Fibroblast of lung (primary cell): ENCODE data around the gene SLC35B4. TPM values are rescaled to one million over a fixed set of nuclear protein-coding genes. Genes with fewer than 3 reads are reported as not detected.

Experiments
- DNase-seq, 2 donors: peaks; one replicate each; pipeline versions ENCODE4 v3.0.0 to v3.0.0-alpha.2; 2010; ENCODE audit warnings: low read depth in 2 of 2
- H2AFZ ChIP-seq: 2 replicates; pipeline ENCODE4 v1.5.1; 2012; ENCODE audit warnings: low read length, control low read depth, inconsistent platforms
- H3K27ac ChIP-seq: 2 replicates; pipeline ENCODE4 v1.5.1; 2011; ENCODE audit warnings: low read length, control low read depth; ENCODE audit not compliant: insufficient read depth
- H3K27me3 ChIP-seq: 2 replicates; pipeline ENCODE4 v1.5.1; 2011; ENCODE audit warnings: mild to moderate bottlenecking, low read length; ENCODE audit not compliant: control insufficient read depth, insufficient read depth
- H3K36me3 ChIP-seq: 2 replicates; pipeline ENCODE4 v1.5.1; 2011; ENCODE audit warnings: low read length; ENCODE audit not compliant: control insufficient read depth, insufficient read depth
- H3K4me1 ChIP-seq: 2 replicates; pipeline ENCODE4 v1.5.1; 2011; ENCODE audit warnings: low read length; ENCODE audit not compliant: control insufficient read depth, insufficient read depth; ENCODE audit errors: extremely low read depth
- H3K4me2 ChIP-seq: 2 replicates; pipeline ENCODE4 v1.5.1; 2011; ENCODE audit warnings: low read length, control low read depth; ENCODE audit not compliant: insufficient read depth; ENCODE audit errors: extremely low read depth
- H3K4me3 ChIP-seq, 4 experiments: fragments of 200-600 bp in 1 of 4; sonication (generic) in 1 of 4; replicated peaks in 1 of 4; 2 replicates each; pipeline ENCODE4 v1.5.1; 2011 to 2016; ENCODE audit warnings: low read length in 4 of 4, low read depth in 3 of 4, mild to moderate bottlenecking in 3 of 4, control low read depth in 2 of 4, inconsistent platforms in 1 of 4, mixed read lengths in 1 of 4; ENCODE audit not compliant: insufficient read depth in 1 of 4; ENCODE audit errors: control extremely low read depth in 1 of 4
- H3K79me2 ChIP-seq: 2 replicates; pipeline ENCODE4 v1.5.1; 2012; ENCODE audit warnings: mild to moderate bottlenecking, low read length, inconsistent platforms; ENCODE audit not compliant: control insufficient read depth, insufficient read depth
- H3K9ac ChIP-seq: 2 replicates; pipeline ENCODE4 v1.5.1; 2011; ENCODE audit warnings: mild to moderate bottlenecking, low read length, control low read depth; ENCODE audit not compliant: insufficient read depth
- H3K9me3 ChIP-seq: 2 replicates; pipeline ENCODE4 v1.5.1; 2012; ENCODE audit warnings: low read depth, low read length; ENCODE audit not compliant: control insufficient read depth, insufficient read depth
- H4K20me1 ChIP-seq: 2 replicates; pipeline ENCODE4 v1.5.1; 2011; ENCODE audit warnings: low read length; ENCODE audit not compliant: control insufficient read depth, insufficient read depth; ENCODE audit errors: extremely low read depth
- CTCF ChIP-seq, 2 donors: IDR thresholded peaks in 1 of 2; conservative IDR thresholded peaks in 1 of 2; 1 replicate in 1 of 2; 2 replicates in 1 of 2; pipeline ENCODE4 v1.5.1; 2011 to 2012; ENCODE audit warnings: low read length in 2 of 2, control low read depth in 1 of 2, inconsistent platforms in 1 of 2, low read depth in 1 of 2, mild to moderate bottlenecking in 1 of 2
- EZH2 ChIP-seq: IDR thresholded peaks from 2 replicates; pipeline ENCODE4 v1.5.1; 2012; ENCODE audit warnings: low read length, control low read depth, mild to moderate bottlenecking; ENCODE audit errors: missing control alignments
- polyA minus RNA-seq: library from RNA; depleted of rRNA, polyadenylated mRNA; stranded (reverse); fragments of >200 nt; gene quantifications from 2 replicates; pipeline ENCODE4 v1.2.3, GENCODE V29; 2011; ENCODE audit warnings: low replicate concordance
- polyA plus RNA-seq, 2 donors: library from polyadenylated mRNA; depleted of rRNA in 1 of 2; stranded (reverse) in 1 of 2; unstranded in 1 of 2; fragments of >200 nt; gene quantifications; 2 replicates each; pipeline ENCODE4 v1.2.1, GENCODE V29; 2011 to 2012; ENCODE audit warnings: missing spikeins in 1 of 2
- total RNA-seq: library from RNA; depleted of rRNA; stranded (reverse); fragments of >200 nt; gene quantifications from 2 replicates; pipeline ENCODE4 v1.2.1, GENCODE V29; 2014

Gene SLC35B4, protein sequence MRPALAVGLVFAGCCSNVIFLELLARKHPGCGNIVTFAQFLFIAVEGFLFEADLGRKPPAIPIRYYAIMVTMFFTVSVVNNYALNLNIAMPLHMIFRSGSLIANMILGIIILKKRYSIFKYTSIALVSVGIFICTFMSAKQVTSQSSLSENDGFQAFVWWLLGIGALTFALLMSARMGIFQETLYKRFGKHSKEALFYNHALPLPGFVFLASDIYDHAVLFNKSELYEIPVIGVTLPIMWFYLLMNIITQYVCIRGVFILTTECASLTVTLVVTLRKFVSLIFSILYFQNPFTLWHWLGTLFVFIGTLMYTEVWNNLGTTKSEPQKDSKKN
- 13.6 and 13.7 TPM in 2 replicates for total RNA-seq
- polyA plus RNA-seq: 20.1 and 23.2 TPM in 2 replicates
- 12.4 and 14.4 TPM in 2 replicates for polyA plus RNA-seq (2012)
- 70.6 and 85.3 TPM in 2 replicates for polyA minus RNA-seq

- TF ChIP-seq CTCF (conservative IDR thresholded peaks at IDR 0.05 in 1 of 2, IDR thresholded peaks at IDR 0.05 in 1 of 2; ENCODE audit: low read depth in 1 of 2, low read length in 2 of 2) (peak in 1 of 2 donors; percentile 30), EZH2 (no peak)
- peak within 1 kb of the TSS; percentile 74 for H3K27ac ChIP-seq
- peak; percentile 96 to 99 for DNase-seq
Measured at GRCh38 chr7:134316539-134317344, at the start of gene SLC35B4. SLC35B4 (minus strand) TSS chr7:134316930; CDS start chr7:134316751, 179 bp downstream.

GRCh38 chr7:134366481-134366880 is 49.8 kb upstream of the SLC35B4 start:
- Histone ChIP-seq H3K36me3 (no peaks in the 10 kb centered on the region), H3K27me3 (no peaks in the 10 kb centered on the region), H3K27ac (no peak overlapping the region), H2AFZ (no peak overlapping the region), H3K9me3 (no peaks in the 10 kb centered on the region), H3K9ac (no peak overlapping the region), H3K4me3 (no peak overlapping the region), H4K20me1 (no peaks in the 10 kb centered on the region), H3K79me2 (no peaks in the 10 kb centered on the region), H3K4me1 (no peaks in the 10 kb centered on the region), H3K4me2 (no peak overlapping the region)
- no peak for DNase-seq
- no peak for TF ChIP-seq EZH2
- TF ChIP-seq CTCF (conservative IDR thresholded peaks at IDR 0.05 in 1 of 2, IDR thresholded peaks at IDR 0.05 in 1 of 2; ENCODE audit: low read depth in 1 of 2, low read length in 2 of 2): no peak

More at GRCh38 chr7:134316539-134317344, at the start of gene SLC35B4:
- H3K9me3 ChIP-seq: no peaks in the 10 kb centered on the region
- peak within 1 kb of the TSS; percentile 74 to 95 (median 82) for H3K4me3 ChIP-seq
- H3K27me3 ChIP-seq: no peaks in the 10 kb centered on the region
- no peaks in the 10 kb centered on the region for H4K20me1 ChIP-seq
- peaks cover 7% of the 10 kb centered on the region for H3K79me2 ChIP-seq
- peak within 1 kb of the TSS; percentile 93 for H3K4me2 ChIP-seq
- H3K36me3 ChIP-seq: no peaks in the 10 kb centered on the region
- peak within 1 kb of the TSS; percentile 79 for H3K9ac ChIP-seq
- peaks cover 4% of the 10 kb centered on the region for H3K4me1 ChIP-seq
- H2AFZ ChIP-seq: peak within 1 kb of the TSS; percentile 66

- no peak overlapping the region for H3K4me3 ChIP-seq
- H3K9me3 ChIP-seq: no peaks in the 10 kb centered on the region
- H2AFZ ChIP-seq: no peak overlapping the region
- DNase-seq: peak; percentile 60 to 64
- peak overlapping the region; percentile 40 for H3K4me2 ChIP-seq
- no peaks in the 10 kb centered on the region for H3K36me3 ChIP-seq
- no peaks in the 10 kb centered on the region for H4K20me1 ChIP-seq
- H3K9ac ChIP-seq: no peak overlapping the region
- TF ChIP-seq EZH2 (no peak), CTCF (conservative IDR thresholded peaks at IDR 0.05 in 1 of 2, IDR thresholded peaks at IDR 0.05 in 1 of 2; ENCODE audit: low read depth in 1 of 2, low read length in 2 of 2) (no peak)
- H3K27ac ChIP-seq: peak overlapping the region; percentile 30
- H3K4me1 ChIP-seq: no peaks in the 10 kb centered on the region
- H3K79me2 ChIP-seq: no peaks in the 10 kb centered on the region
- no peaks in the 10 kb centered on the region for H3K27me3 ChIP-seq
Measured at GRCh38 chr7:134365341-134366054, 48.8 kb upstream of the SLC35B4 start.
